Activated CD4-positive, alpha-beta T cell treated with anti-CD3 and anti-CD28 coated beads, Interleukin-2, Interleukin-6, amounts not matched to agents 100 ng/mL and 50 ng/mL, durations not matched to agents 16 hours and 8 hours (primary cell): ENCODE data around the gene SYT1.

ENCODE experiments used
- DNase-seq: peaks from one replicate; pipeline ENCODE4 v3.0.0-alpha.2; 2020

SYT1 gene

GRCh38 chr12:79366374-79366773 is 501.8 kb downstream of the SYT1 start:
- DNase-seq = no peak

GRCh38 chr12:79367032-79367589 is 502.5 kb downstream of the SYT1 start:
- no peak for DNase-seq

GRCh38 chr12:79370021-79370420 is 505.4 kb downstream of the SYT1 start:
- DNase-seq = no peak

GRCh38 chr12:79371226-79371625 is 506.7 kb downstream of the SYT1 start:
- no peak for DNase-seq

- DNase-seq = peak; percentile 31
Measured at GRCh38 chr12:79373896-79374499, 509.4 kb downstream of the SYT1 start.

- no peak for DNase-seq
Measured at GRCh38 chr12:79374545-79374944, 510.0 kb downstream of the SYT1 start.

GRCh38 chr12:79375050-79375449 is 510.5 kb downstream of the SYT1 start:
- no peak for DNase-seq

- DNase-seq = no peak
Measured at GRCh38 chr12:79378496-79378895, 513.9 kb downstream of the SYT1 start.

GRCh38 chr12:79380402-79380801 is 515.8 kb downstream of the SYT1 start:
- DNase-seq = no peak

GRCh38 chr12:79381248-79382208 is 517.0 kb downstream of the SYT1 start:
- DNase-seq = no peak

GRCh38 chr12:79384551-79384950 is 520.0 kb downstream of the SYT1 start:
- no peak for DNase-seq

GRCh38 chr12:79388011-79388410 is 523.4 kb downstream of the SYT1 start:
- DNase-seq = no peak

- no peak for DNase-seq
Measured at GRCh38 chr12:79393842-79394241, 529.3 kb downstream of the SYT1 start.

GRCh38 chr12:79397609-79398008 is 533.0 kb downstream of the SYT1 start:
- DNase-seq = no peak

GRCh38 chr12:79400481-79400880 is 535.9 kb downstream of the SYT1 start:
- DNase-seq = no peak

- DNase-seq = no peak
Measured at GRCh38 chr12:79402606-79403005, 538.0 kb downstream of the SYT1 start.

GRCh38 chr12:79406993-79407392 is 542.4 kb downstream of the SYT1 start:
- no peak for DNase-seq

- DNase-seq = peak; percentile 12
Measured at GRCh38 chr12:79407671-79408622, 543.4 kb downstream of the SYT1 start.

GRCh38 chr12:79408689-79409088 is 544.1 kb downstream of the SYT1 start:
- no peak for DNase-seq

GRCh38 chr12:79409562-79409961 is 545.0 kb downstream of the SYT1 start:
- no peak for DNase-seq

GRCh38 chr12:79411791-79412190 is 547.2 kb downstream of the SYT1 start:
- DNase-seq = no peak

GRCh38 chr12:79413796-79414195 is 549.2 kb downstream of the SYT1 start:
- no peak for DNase-seq

GRCh38 chr12:79414252-79414651 is 549.7 kb downstream of the SYT1 start:
- DNase-seq = no peak
